GM18498 (cell line): Measurements from ENCODE around the gene KHDC3L.
"Not testable (repeated sequence)": the region's sequence is repeated elsewhere in the genome, so short reads cannot be mapped to it uniquely, and the experiment has no call there.

Experiments used
- ATAC-seq: cut with Tn5 transposase; IDR thresholded peaks from one replicate; pipeline ENCODE4 v1.9.1; 2021; ENCODE audit warnings: mild to moderate bottlenecking, moderate library complexity; ENCODE audit not compliant: unreplicated experiment

The KHDC3L gene

DNA sequence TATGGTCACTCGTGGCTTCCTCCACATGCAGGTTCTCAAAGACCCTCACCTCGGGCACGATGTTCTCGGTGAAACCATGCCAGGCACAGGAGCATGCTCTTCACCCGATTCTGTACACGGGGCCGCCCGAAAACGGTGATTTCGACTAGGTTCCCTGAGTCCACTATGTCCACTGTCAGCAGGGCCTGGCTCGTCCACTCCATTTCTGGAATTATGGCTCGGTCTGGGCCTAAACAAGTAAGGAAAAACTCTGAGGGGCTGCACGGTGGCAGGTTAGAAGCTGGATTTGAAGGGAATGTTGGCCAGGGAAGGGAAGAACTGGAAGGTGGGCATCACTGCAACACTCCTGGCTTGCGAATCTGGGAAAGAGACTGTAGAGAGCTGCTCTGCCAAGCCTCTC lies 6.7 kb downstream of the KHDC3L start:
- no peak for ATAC-seq

- ATAC-seq = no peak
Observed at GRCh38 chr6:73369563-73369962, 7.1 kb downstream of the KHDC3L start, which contains the start of gene OOEP. OOEP (minus strand) TSS chr6:73369897; CDS start chr6:73369792, 105 bp downstream.

DNA sequence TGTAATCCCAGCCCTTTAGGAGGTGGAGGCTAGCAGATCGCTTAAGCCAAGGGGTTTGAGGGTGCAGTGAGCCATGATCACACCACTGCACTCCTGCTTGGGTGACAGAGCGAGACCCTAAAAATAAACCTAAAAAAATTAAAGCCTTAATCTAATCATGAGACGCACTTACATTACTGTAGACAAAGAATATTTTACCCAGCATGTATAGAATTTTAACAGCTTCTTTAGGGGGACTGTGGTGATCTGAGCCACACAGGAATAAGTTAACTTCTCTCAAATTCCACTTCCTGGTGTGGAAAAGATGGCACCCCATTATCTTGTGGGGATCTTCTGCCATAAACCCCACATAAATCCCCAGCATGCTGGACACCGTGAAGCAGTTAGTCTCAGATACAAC lies 9.5 kb downstream of the KHDC3L start:
- no peak for ATAC-seq

DNA sequence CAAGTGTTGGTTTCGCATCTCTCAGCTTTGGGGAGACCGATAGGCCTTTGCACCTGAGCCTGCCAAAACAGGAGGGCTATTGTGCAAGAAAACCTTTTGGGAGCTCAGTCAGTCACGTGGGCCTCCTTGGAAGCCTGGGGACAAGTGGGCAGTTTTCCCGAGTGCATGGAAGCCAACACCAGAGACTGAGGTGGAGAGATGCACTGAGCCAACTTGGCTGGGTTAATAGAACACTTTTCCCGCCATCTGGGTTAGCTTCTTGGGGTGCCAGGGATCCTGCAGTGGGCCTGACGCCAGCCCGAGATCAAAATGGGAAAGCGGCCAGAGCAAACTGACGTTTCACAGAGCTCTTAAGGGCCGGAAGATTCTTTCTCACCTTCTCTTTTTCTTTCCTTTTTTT lies 10.1 kb downstream of the KHDC3L start:
- no peak for ATAC-seq

- no peak for ATAC-seq
Observed at GRCh38 chr6:73375216-73375615, 12.8 kb downstream of the KHDC3L start.

DNA sequence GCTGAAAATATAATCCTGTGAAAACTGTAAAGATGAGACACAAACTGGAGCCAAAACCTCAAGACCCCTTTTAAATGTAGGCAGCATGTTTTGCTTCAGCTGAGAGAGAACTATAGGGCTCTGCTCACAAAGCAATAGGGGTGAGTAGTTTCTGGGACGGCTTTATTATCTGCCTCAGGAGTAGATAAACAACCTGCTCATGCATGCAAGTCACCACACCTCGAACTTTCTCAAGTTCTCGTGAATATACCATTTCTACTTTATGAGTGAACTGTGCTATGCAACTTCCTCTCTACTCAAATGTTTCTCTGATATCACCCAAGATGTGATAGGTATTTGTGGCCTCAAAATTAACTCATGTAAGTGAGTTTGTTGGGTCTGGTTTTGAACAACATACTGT lies 14.8 kb downstream of the KHDC3L start:
- ATAC-seq = no peak

DNA sequence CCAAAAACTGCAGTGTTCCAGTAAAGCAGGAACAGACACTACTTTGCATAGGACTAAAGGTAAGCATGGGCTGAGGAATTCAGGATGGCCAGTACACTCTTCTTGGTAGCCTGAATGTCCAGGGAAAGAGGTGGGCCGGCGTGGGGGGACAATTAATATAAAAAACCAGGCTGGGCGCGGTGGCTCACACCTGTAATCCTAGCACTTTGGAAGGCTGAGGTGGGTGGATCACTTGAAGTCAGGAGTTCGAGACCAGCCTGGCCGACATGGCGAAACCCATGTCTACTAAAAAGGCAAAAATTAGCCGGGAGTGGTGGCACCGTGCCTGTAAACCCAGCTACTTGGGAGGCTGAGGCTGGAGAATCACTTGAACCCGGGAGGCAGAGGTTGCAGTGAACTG lies 19.1 kb downstream of the KHDC3L start:
- not testable (repeated sequence) for ATAC-seq

DNA sequence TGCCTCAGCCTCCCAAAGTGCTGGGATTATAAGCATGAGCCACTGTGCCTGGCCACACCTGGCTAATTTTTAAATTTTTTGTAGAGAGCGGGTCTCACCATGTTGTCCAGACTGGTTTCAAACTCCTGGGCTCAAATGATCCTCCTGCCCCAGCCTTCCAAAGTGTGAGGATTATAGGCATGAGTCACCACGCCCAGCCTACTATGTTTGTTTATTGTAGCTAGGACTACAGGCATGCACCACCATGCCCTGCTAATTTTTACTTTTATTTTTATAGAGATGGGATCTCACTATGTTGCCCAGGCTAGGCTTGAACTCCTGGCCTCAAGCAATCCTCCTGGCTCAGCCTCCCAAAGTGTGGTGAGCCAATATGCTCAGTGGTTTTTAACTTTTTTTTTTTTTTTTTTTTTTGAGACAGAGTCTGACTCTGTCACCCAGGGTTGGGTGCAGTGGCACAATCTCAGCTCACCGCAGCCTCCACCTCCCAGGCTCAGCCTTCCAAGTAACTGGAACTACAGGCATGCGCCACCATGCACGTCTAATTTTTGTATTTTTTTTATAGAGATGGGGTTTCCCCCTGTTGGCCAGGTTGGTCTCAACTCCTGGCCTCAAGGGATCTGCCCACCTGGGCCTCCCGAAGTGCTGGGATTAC lies 20.1 kb downstream of the KHDC3L start:
- ATAC-seq = no peak

GRCh38 chr6:73388433-73388799 lies 26.0 kb downstream of the KHDC3L start:
- peak; percentile 33 for ATAC-seq

GRCh38 chr6:73388800-73389512 lies 26.5 kb downstream of the KHDC3L start:
- peak; percentile 84 for ATAC-seq

DNA sequence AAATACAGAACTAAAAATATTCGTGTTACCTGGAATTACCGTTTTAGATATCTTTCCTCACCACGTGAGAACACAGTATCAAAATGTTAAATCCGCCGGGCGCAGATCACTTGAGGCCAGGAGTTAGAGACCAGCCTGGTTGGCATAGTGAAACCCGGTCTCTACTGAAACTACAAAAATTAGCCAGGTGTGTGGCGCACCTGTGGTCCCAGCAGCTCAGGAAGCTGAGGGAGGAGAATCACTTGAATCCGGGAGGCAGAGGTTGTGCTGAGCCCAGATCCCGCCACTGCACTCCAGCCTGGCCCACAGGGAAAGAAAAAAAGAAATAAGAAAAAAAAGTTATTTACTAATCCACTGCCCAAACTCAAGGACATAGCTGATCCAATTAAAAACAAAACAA lies 27.4 kb downstream of the KHDC3L start:
- ATAC-seq = no peak

GRCh38 chr6:73391675-73392074 lies 29.2 kb downstream of the KHDC3L start:
- no peak for ATAC-seq

- not testable (repeated sequence) for ATAC-seq
Observed at GRCh38 chr6:73392188-73392587, 29.7 kb downstream of the KHDC3L start.

GRCh38 chr6:73393278-73393677 lies 30.8 kb downstream of the KHDC3L start:
- no peak for ATAC-seq

DNA sequence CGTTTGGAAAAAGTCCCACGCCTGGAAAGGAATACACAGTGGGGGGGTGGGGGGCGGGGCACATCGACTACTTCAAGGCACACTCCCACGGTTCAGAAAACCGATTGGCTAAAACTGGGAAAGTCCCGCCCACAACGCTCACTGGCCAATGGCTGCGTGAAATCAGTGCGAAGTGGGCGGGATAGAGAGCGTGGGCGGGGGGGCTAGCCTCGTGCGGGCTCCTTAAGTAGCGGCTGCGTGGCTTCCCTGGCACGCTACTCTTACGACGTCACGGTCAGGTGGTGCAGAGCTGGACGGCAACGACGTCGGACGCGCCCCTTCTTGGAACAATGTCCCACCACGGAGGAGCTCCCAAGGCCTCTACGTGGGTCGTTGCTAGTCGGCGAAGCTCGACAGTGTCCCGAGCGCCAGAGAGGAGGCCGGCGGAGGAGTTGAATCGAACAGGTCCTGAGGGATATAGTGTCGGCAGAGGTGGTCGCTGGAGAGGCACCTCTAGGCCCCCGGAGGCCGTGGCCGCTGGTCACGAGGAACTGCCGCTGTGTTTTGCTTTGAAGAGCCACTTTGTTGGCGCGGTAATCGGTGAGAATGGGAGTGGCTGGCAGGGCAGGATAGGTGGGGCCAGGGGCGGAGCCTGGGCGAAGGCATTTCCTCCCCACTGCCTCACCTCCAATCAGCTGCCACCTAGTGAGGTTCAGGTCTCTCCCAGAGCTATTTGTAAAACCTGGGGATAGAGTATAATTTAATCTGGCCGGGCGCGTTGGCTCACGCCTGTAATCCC lies 32.3 kb downstream of the KHDC3L start, which contains the start of gene DDX43:
TSS of gene DDX43 (plus strand) at position 252 of the 778 bp plus-strand sequence. CDS start at position 330, 78 bp downstream.
- ATAC-seq = peak; percentile 83

DNA sequence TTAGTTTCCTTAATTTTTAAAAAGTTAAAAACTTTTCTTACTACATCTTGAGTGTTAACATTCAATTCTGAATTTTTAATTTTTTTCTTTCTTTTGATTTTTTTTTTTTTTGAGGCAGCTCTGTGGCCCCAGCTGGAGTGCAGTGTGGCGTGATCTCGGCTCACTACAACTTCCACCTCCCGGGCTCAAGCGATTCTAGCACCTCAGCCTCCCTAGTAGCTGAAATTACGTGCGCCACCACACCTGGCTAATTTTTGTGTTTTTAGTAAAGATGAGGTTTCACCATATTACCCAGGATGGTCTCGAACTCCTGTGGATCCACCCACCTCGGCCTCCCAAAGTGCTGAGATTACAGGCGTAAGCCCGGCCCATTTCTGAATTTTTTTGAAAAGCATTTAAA lies 33.4 kb downstream of the KHDC3L start:
- ATAC-seq = no peak

GRCh38 chr6:73400656-73401055 lies 38.2 kb downstream of the KHDC3L start:
- ATAC-seq = no peak

- ATAC-seq = no peak
Observed at GRCh38 chr6:73409395-73409794, 46.9 kb downstream of the KHDC3L start.

DNA sequence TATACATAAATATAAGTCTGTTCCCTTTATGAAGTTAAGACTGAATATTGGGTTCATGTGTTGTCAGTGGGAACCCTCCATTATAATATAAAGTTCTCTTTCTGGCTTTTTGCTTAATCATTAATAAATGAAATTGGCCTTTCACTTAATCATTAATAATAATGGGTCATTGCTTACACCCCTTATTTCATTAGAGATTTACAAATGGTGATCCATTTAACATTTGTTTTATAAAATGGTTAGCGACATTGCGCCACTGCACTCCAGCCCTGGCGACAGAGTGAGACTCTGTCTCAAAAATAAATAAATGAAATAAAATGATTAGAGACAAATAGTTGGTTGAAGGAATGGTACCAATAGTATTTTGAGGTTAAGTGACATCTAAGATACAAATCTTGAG lies 50.6 kb downstream of the KHDC3L start:
- no peak for ATAC-seq
